Activated CD8-positive, alpha-beta memory T cell treated with anti-CD3 and anti-CD28 coated beads for 48 hours (primary cell): ENCODE measurements around the gene GRK1.

Source experiments
- DNase-seq, 3 experiments: peaks; one replicate each; pipeline ENCODE4 v3.0.0-alpha.2; 2020; ENCODE audit warnings: low read depth in 2 of 3, low spot score in 2 of 3

The GRK1 gene

GRCh38 chr13:113649212-113649611 lies 17.8 kb upstream of the GRK1 start:
- no peak for DNase-seq

- DNase-seq: no peak
Observed at GRCh38 chr13:113650275-113650674, 16.7 kb upstream of the GRK1 start.

- no peak for DNase-seq
Observed at GRCh38 chr13:113650731-113651148, 16.3 kb upstream of the GRK1 start.

- no peak for DNase-seq
Observed at GRCh38 chr13:113651511-113652403, 15.3 kb upstream of the GRK1 start.

GRCh38 chr13:113652404-113653263 lies 14.4 kb upstream of the GRK1 start:
- no peak for DNase-seq

- DNase-seq: no peak
Observed at GRCh38 chr13:113653264-113654174, 13.5 kb upstream of the GRK1 start.

- DNase-seq: no peak
Observed at GRCh38 chr13:113654175-113654560, 12.9 kb upstream of the GRK1 start.

GRCh38 chr13:113654591-113655345 lies 12.3 kb upstream of the GRK1 start:
- DNase-seq: no peak

- DNase-seq: no peak
Observed at GRCh38 chr13:113655346-113656002, 11.5 kb upstream of the GRK1 start.

GRCh38 chr13:113656003-113656588 lies 10.9 kb upstream of the GRK1 start:
- no peak for DNase-seq

- no peak for DNase-seq
Observed at GRCh38 chr13:113656831-113657671, 10.0 kb upstream of the GRK1 start.

- DNase-seq: no peak
Observed at GRCh38 chr13:113657851-113658741, 8.9 kb upstream of the GRK1 start, which contains the start of gene ATP4B. ATP4B (minus strand) TSS chr13:113658198; CDS start chr13:113658144, 54 bp downstream.

- no peak for DNase-seq
Observed at GRCh38 chr13:113658836-113659235, 8.2 kb upstream of the GRK1 start.

GRCh38 chr13:113659337-113659736 lies 7.7 kb upstream of the GRK1 start:
- no peak for DNase-seq

- no peak for DNase-seq
Observed at GRCh38 chr13:113660066-113660465, 7.0 kb upstream of the GRK1 start.

GRCh38 chr13:113661509-113661908 lies 5.5 kb upstream of the GRK1 start:
- DNase-seq: no peak

GRCh38 chr13:113663934-113664333 lies 3.1 kb upstream of the GRK1 start:
- DNase-seq: no peak
